AG04450 (cell line): ENCODE data around the gene S1PR5. TPM values are rescaled to one million over a fixed set of nuclear protein-coding genes. Genes with fewer than 3 reads are reported as not detected.

ENCODE experiments used
- CTCF ChIA-PET: fragments of 300-600, 350-600 bp; formaldehyde crosslinking; extraction: SDS; loops from one replicate; lab custom pipeline; 2022; ENCODE audit warnings: antibody characterized with exemption, inconsistent platforms; lab: Charles Lee
- POLR2A ChIA-PET: fragments of 350-600 bp; formaldehyde crosslinking; extraction: SDS; loops from one replicate; lab custom pipeline; 2021; ENCODE audit warnings: antibody characterized with exemption, inconsistent platforms; lab: Yijun Ruan, JAX
- DNase-seq: peaks from one replicate; pipeline ENCODE4 v3.0.0-alpha.2; 2011; ENCODE audit warnings: low read depth, low spot score
- H3K27ac ChIP-seq: one replicate; pipeline ENCODE4 v1.5.1; 2012; ENCODE audit warnings: low read depth, low read length, control low read depth
- H3K27me3 ChIP-seq: one replicate; pipeline ENCODE4 v1.6.0; 2012; ENCODE audit warnings: low read length; ENCODE audit not compliant: control insufficient read depth, insufficient read depth
- H3K4me3 ChIP-seq: 2 replicates; pipeline ENCODE4 v1.5.1; 2011; ENCODE audit warnings: mild to moderate bottlenecking, low read depth, low read length, control low read depth
- H3K9me3 ChIP-seq: 2 replicates; pipeline ENCODE4 v1.5.1; 2012; ENCODE audit warnings: low read length; ENCODE audit not compliant: control insufficient read depth, insufficient read depth
- polyA plus RNA-seq: library from polyadenylated mRNA; depleted of rRNA; stranded (reverse); fragments of >200 nt; gene quantifications from 2 replicates; pipeline ENCODE4 v1.2.3, GENCODE V29; 2011
- TF ChIP-seq, protein P1 (sequence below): IDR thresholded peaks from 2 replicates; pipeline ENCODE4 v1.5.1; 2011; ENCODE audit warnings: low read depth, low read length, control low read depth, inconsistent platforms

S1PR5 gene
- polyA plus RNA-seq, 1 experiment = 0.10 TPM

DNA sequence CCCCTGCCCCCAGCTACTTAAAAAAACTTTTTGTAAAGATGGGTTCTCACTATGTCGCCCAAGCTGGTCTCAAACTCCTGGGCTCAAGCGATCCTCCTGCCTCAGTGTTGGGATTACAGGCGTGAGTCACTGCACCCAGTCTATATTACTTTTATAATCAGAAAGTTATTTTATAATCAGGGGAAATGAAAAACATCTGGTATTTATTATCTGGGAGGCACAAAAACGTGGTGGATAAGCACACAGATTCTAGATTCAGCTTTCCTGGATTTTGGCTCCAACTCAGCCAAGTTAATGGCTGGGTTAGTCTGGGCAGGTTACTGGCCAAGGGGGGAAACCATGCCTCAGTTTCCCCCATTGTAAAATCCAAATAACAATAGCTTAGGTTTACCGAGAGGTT, 38.8 kb downstream of the S1PR5 start:
- Histone ChIP-seq H3K27me3 (no peaks in the 10 kb centered on the region), H3K4me3 (no peak overlapping the region), H3K9me3 (no peaks in the 10 kb centered on the region), H3K27ac (no peak overlapping the region)
- CTCF ChIA-PET = interaction anchor here (0.5 to 1.8 kb wide), 10 partner anchors 10 to 222 kb away, joined by 3 to 9 read pairs (median 4); no protein-coding TSS in a partner anchor
- DNase-seq = no peak
- POLR2A ChIA-PET = no interaction called here
- TF ChIP-seq, protein P1, sequence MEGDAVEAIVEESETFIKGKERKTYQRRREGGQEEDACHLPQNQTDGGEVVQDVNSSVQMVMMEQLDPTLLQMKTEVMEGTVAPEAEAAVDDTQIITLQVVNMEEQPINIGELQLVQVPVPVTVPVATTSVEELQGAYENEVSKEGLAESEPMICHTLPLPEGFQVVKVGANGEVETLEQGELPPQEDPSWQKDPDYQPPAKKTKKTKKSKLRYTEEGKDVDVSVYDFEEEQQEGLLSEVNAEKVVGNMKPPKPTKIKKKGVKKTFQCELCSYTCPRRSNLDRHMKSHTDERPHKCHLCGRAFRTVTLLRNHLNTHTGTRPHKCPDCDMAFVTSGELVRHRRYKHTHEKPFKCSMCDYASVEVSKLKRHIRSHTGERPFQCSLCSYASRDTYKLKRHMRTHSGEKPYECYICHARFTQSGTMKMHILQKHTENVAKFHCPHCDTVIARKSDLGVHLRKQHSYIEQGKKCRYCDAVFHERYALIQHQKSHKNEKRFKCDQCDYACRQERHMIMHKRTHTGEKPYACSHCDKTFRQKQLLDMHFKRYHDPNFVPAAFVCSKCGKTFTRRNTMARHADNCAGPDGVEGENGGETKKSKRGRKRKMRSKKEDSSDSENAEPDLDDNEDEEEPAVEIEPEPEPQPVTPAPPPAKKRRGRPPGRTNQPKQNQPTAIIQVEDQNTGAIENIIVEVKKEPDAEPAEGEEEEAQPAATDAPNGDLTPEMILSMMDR = no peak

DNA sequence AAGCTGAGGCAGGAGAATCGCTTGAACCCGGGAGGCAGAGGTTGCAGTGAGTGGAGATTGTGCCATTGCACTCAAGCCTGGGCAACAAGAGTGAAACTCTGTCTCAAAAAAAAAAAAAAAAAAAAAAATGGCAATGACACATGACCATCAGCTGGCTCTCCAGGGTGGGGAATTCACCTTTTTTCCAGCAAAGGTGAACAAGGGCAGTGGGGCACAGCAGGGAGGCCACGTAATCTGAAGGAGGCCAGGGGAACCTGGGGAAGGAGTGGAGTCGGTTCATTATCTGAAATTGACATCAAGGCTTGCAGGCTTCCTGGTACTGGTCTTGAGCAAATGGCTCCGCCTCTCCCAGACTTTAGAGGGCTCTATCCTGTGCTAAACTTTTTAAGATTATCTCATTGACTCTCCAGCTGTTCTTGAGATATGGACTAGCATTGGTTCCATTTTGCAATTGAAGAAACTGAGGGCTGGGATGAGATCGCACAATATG, 42.2 kb downstream of the S1PR5 start:
- ChIA-PET CTCF (interaction anchor here (1.2 to 4.1 kb wide), 2 partner anchors 9 to 59 kb away, joined by 3 to 15 read pairs; no protein-coding TSS in a partner anchor), POLR2A (no interaction called here)
- Histone ChIP-seq H3K9me3 (no peaks in the 10 kb centered on the region), H3K27ac (no peak overlapping the region), H3K4me3 (no peak overlapping the region), H3K27me3 (no peaks in the 10 kb centered on the region)
- DNase-seq = no peak
- TF ChIP-seq, protein P1 = no peak

DNA sequence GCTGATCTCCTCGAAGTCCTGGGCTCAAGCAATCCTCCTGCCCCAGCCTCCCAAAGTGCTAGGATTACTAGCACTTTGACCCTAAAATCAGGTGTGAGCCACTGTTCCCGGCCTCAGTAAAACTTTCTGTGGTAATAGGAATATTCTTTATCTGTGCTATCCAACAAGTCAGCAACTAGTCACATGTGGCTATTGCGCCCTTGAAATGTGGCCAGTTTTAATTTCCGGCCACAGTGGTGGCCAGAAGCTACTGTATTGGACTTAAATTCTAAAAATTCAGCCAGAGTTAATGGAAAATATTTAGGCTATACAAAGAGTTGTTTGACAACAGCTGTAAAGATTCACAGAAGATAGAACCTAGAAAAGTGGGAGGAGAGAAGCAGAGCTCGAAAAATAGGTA, 44.1 kb downstream of the S1PR5 start:
- H3K27ac ChIP-seq = no peak overlapping the region
- no peak for DNase-seq
- no peaks in the 10 kb centered on the region for H3K9me3 ChIP-seq
- POLR2A ChIA-PET = no interaction called here
- no peak overlapping the region for H3K4me3 ChIP-seq
- TF ChIP-seq, protein P1 = no peak
- CTCF ChIA-PET = interaction anchor here (0.9 to 4.1 kb wide), 5 partner anchors 10 to 226 kb away, joined by 3 to 15 read pairs (median 4); no protein-coding TSS in a partner anchor
- no peaks in the 10 kb centered on the region for H3K27me3 ChIP-seq

DNA sequence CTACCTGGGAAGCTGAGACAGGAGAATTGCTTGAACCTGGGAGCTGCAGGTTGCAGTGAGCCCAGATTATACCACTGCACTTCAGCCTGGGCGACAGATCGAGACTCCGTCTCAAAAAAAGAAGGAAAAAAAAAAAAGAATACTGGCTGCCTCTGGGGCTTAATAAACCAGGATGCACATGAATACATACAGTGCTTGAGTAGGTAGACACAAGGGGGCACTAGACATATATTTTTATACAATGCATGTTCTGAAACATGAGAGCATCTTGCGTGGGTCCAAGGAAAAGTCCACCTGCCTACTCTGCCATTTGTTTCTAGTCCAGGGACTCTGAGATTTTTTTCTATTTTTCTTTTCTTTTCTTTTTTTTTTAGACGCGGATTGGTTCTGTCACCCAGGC, 45.3 kb downstream of the S1PR5 start:
- Histone ChIP-seq H3K27me3 (no peaks in the 10 kb centered on the region), H3K4me3 (no peak overlapping the region), H3K27ac (no peak overlapping the region), H3K9me3 (no peaks in the 10 kb centered on the region)
- POLR2A ChIA-PET = interaction anchor here (0.7 kb wide), 1 partner anchor 158 kb away, joined by 3 read pairs; no protein-coding TSS in a partner anchor
- no peak for DNase-seq
- TF ChIP-seq, protein P1 = peak; percentile 56
- CTCF ChIA-PET = interaction anchor here (0.5 to 4.1 kb wide), 7 partner anchors 12 to 228 kb away, joined by 3 to 15 read pairs (median 4); no protein-coding TSS in a partner anchor

DNA sequence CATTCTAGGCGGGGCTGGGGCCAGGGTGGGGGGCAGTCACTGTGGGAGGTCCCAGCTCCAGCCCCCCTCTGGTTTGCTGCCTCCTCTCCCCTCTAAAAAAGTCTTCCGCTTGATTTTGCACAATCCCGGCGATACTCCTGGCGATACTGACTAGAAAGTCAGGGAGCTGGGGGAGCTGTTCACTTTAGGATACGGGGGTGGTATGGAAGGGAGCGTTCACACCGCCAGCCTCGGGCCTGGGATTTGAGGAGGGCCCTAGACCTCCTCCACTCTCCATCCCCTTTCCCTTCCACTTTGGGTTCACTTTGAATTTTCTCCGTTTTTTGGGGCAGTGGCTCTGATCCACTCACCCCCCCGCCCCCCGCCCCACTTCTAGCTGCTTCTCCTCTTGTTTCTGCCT, 49.1 kb downstream of the S1PR5 start:
- no peak overlapping the region for H3K4me3 ChIP-seq
- no peaks in the 10 kb centered on the region for H3K27me3 ChIP-seq
- CTCF ChIA-PET = no interaction called here
- TF ChIP-seq, protein P1 = no peak
- POLR2A ChIA-PET = no interaction called here
- no peak overlapping the region for H3K27ac ChIP-seq
- no peaks in the 10 kb centered on the region for H3K9me3 ChIP-seq
- DNase-seq = no peak
